AG10803 (cell line): ENCODE measurements around the gene CRTC1.
A peak's percentile ranks its signal among the peaks of the same experiment; 100 is the strongest.

Source experiments
- DNase-seq: peaks from one replicate; pipeline ENCODE4 v3.0.0; 2010; ENCODE audit warnings: low read depth
- H3K4me3 ChIP-seq: 2 replicates; pipeline ENCODE4 v1.5.1; 2011; ENCODE audit warnings: mild to moderate bottlenecking, low read length, control low read depth
- TF ChIP-seq, protein P1 (sequence below): conservative IDR thresholded peaks from 2 replicates; pipeline ENCODE4 v1.5.1; 2011; ENCODE audit warnings: mild to moderate bottlenecking, low read length, control low read depth, inconsistent platforms

Gene CRTC1

DNA sequence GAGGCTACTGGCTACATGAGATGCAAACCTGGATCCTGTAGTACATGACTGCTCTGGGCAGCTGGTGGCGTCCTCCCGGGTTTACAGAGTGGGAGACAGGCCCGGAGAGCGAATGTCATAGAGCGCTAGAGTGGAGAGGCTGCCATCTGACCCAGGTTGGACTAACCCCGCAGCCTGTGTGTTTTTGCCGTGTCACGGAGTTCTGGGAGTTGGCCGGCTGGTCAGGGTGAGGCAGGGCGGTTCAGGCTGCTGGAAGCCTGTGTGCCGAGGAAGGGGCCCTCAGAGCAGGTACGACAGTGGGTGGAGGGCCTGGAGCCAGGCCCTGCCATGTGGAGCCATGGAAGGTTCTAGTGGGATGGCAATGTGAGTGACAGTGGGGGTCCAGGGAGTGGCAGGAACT lies 12.5 kb downstream of the CRTC1 start:
- H3K4me3 ChIP-seq: no peak overlapping the region
- TF ChIP-seq, protein P1, sequence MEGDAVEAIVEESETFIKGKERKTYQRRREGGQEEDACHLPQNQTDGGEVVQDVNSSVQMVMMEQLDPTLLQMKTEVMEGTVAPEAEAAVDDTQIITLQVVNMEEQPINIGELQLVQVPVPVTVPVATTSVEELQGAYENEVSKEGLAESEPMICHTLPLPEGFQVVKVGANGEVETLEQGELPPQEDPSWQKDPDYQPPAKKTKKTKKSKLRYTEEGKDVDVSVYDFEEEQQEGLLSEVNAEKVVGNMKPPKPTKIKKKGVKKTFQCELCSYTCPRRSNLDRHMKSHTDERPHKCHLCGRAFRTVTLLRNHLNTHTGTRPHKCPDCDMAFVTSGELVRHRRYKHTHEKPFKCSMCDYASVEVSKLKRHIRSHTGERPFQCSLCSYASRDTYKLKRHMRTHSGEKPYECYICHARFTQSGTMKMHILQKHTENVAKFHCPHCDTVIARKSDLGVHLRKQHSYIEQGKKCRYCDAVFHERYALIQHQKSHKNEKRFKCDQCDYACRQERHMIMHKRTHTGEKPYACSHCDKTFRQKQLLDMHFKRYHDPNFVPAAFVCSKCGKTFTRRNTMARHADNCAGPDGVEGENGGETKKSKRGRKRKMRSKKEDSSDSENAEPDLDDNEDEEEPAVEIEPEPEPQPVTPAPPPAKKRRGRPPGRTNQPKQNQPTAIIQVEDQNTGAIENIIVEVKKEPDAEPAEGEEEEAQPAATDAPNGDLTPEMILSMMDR: no peak
- DNase-seq: no peak

DNA sequence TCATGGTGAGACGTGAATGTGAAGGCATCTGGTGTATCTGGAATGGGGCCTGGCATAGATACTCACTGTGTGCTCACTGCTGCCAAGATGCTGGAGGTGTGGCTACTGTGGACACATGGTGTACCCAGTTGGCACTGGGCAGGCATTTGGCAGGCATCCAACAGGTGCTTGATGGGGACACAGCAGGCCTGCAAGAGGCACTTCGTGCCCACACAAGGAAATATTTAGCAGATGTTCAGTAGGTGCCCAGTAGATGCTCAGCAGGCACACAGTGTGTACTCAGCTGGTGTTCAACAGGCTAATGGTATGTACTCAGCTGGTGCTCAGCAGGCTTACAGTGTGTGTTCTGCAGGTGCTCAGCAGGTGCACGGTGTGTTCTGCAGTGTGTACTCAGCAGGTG lies 14.2 kb downstream of the CRTC1 start:
- TF ChIP-seq, protein P1: no peak
- DNase-seq: no peak
- H3K4me3 ChIP-seq: no peak overlapping the region

DNA sequence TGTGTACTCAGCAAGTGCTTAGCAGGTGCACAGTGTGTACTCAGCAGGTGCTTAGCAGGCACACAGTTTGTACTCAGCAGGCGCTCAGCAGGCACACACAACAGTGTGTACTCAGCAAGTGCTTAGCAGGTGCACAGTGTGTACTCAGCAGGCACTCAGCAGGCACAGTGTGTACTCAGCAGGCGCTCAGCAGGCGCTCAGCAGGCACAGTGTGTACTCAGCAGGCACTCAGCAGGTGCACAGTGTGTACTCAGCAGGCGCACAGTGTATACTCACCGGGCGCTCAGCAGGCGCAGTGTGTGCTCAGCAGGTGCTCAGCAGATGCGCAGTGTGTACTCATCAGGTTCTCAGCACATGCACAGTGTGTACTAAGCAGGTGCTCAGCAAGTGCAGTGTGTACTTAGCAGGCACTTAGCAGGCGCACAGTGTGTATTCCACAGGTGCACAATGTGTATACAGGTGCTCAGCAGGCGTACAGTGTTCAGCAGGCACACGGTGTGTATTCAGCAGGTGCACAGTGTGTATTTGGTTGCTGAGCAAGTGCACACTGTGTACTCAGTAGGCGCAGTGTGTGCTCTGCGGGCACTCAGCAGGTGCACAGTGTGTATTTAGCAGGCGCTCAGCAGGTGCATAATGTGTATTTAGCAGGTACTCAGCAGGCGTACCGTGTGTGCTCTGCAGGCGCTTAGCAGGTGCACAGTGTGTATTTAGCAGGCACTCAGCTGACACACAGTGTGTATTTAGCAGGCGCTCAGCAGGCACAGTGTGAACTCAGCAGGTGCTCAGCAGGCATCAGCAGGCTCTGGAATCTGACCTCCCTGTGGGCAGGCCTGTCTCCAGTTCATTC lies 15.1 kb downstream of the CRTC1 start:
- DNase-seq: no peak

DNA sequence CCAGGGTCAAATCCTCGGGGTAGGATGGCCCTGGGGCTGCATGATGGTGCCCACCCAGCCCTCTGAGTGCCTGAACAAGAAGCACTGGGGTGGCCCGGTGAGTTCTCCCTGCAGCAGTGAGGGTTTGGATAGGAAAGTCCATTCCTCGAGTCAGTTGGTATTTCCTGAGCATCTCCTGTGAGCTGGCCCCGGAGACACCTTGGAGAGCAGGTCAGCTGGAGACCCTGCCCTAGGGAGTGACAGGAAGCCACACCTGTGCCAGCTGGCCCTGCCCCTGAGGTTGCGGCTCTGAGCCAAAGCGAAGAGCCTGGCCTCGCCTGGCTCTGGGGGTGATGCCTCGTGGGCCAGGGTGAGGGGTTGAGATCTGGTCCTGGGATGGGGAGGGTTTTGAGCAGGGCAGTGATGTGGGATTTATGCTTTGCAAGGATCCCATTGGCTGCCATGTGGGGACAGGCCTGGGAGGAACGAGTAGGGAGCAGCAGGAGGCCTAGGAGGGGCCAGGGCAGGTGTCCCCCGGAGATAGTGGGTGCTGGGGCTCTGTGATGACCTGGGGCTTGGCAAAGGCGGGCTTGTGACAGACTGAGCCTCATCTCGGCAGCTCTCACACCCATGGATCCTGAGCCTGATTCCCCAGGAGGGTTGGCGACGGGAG lies 16.0 kb downstream of the CRTC1 start:
- H3K4me3 ChIP-seq: no peak overlapping the region
- TF ChIP-seq, protein P1: no peak

More for the DNA sequence above, 15.1 kb downstream of the CRTC1 start:
- TF ChIP-seq, protein P1: no peak
- H3K4me3 ChIP-seq: no peak overlapping the region

DNA sequence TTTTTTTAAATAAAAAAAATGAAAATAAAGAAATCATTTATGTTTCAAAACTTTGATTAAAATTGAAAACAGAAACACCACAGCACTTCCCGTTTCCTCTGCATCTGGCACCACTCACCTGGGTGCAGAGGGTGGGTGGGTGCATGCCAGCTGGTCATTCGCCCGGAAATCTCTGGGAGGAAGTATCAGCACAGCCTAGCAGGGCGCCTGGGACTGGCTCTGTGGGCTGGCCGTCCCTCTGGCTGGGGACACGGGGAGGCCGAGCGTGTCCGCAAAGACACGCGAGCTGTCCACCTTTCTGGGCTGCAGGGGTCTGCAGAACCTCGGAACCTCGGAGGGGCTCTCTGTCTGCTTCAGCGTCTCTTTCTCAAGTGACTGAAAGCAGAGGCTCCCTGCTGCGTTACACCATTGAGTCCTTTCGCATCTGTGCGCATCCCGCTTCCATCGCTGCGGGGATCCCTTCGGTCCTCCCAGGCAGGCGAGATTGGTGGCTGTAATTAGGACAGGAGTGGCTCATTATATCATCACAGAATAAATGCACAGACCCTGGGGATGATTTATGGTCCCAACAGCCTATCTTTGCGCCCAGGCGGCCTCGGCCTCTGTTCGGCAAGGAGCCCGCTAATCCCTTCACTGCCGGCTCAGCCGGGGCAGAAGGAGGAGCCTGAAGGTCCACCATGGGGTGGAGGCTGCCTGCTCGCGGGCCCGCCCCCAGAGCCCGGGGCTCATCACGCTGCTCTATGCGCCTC lies 17.2 kb downstream of the CRTC1 start:
- peak overlapping the region; percentile 53 for H3K4me3 ChIP-seq
- peak; percentile 54 for DNase-seq
- TF ChIP-seq, protein P1: no peak

More for the DNA sequence above, 16.0 kb downstream of the CRTC1 start:
- DNase-seq: no peak

DNA sequence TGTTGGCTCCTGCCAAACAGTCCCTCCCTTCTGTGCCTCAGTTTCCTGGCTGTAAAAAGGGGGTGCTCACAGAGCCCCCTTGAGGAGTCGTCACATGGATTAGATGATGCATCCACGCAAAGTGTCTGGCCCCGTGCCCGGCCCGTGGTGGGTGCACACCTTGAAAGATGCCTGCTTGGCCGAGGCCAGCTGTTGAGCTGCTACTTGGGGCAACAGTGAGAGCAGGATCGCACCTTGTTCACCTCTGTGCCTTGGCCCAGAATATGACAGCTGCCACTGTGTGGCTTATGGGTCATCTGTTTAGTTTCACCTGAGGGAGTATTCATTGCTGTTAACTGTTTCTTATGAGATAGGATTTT lies 17.7 kb downstream of the CRTC1 start:
- TF ChIP-seq, protein P1: no peak
- DNase-seq: no peak
- peak overlapping the region; percentile 53 for H3K4me3 ChIP-seq
